Fibroblast of lung (primary cell): ENCODE measurements around the gene CCDC3.

Experiments
- CTCF ChIP-seq, 2 donors: IDR thresholded peaks in 1 of 2; conservative IDR thresholded peaks in 1 of 2; 1 replicate in 1 of 2; 2 replicates in 1 of 2; pipeline ENCODE4 v1.5.1; 2011 to 2012; ENCODE audit warnings: low read length in 2 of 2, control low read depth in 1 of 2, inconsistent platforms in 1 of 2, low read depth in 1 of 2, mild to moderate bottlenecking in 1 of 2
- EZH2 ChIP-seq: IDR thresholded peaks from 2 replicates; pipeline ENCODE4 v1.5.1; 2012; ENCODE audit warnings: low read length, control low read depth, mild to moderate bottlenecking; ENCODE audit errors: missing control alignments

DNA sequence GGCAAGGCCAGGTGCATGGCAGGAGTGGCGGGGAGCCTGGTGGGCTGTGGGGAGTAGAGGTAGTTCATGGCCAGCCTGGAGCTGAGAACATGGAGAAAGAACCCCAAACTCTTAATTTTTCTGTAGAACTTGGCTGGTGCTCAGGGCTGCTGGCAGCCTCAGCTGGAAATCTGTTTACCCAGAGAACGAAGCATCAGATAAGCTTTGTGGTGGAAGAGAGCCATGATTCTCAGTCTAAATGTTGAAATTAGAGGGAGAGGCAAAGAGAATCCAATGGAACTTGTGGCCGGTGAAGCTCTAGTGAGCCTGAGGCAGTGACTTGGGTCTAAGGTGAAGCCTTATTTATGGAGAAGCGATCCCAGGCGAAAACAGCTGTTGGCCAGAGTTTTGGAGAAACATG lies 126.4 kb downstream of the CCDC3 start:
- TF ChIP-seq CTCF (conservative IDR thresholded peaks at IDR 0.05 in 1 of 2, IDR thresholded peaks at IDR 0.05 in 1 of 2; ENCODE audit: low read depth in 1 of 2, low read length in 2 of 2) (no peak), EZH2 (no peak)
